GM12878 (cell line): ENCODE measurements around the gene BCHE. TPM values are rescaled to one million over a fixed set of nuclear protein-coding genes. Genes with fewer than 3 reads are reported as not detected.
A peak's percentile ranks its signal among the peaks of the same experiment; 100 is the strongest.

Source experiments
- ATAC-seq: fragments of 200-7000 bp; cut with Tn5 transposase; 3 replicates; pipeline ENCODE4 v1.9.1; 2020; ENCODE audit warnings: mild to moderate bottlenecking, moderate library complexity
- BruUV-seq: library from RNA; stranded (reverse); fragments of 400-500 nt; replicated peaks from 2 replicates; lab custom pipeline; 2021; lab: Mats Ljungman, UMichigan
- CTCF ChIA-PET: fragments of 300-600 bp; sonication (Branson Sonifier 250); formaldehyde crosslinking; extraction: SDS; loops from one replicate; lab custom pipeline; 2021; ENCODE audit warnings: inconsistent platforms; lab: Yijun Ruan, JAX
- POLR2A ChIA-PET: fragments of 350-600 bp; formaldehyde crosslinking; extraction: SDS; loops from one replicate; lab custom pipeline; 2021; ENCODE audit warnings: inconsistent platforms; lab: Charles Lee
- RAD21 ChIA-PET: fragments of 300-600 bp; sonication (Branson Sonifier 250); formaldehyde crosslinking; loops from one replicate; lab custom pipeline; 2023; ENCODE audit warnings: antibody characterized with exemption; ENCODE audit not compliant: unreplicated experiment; lab: Charles Lee
- SMC1A ChIA-PET: fragments of 300-600 bp; sonication (Branson Sonifier 250); formaldehyde crosslinking; loops from one replicate; lab custom pipeline; 2023; ENCODE audit not compliant: unreplicated experiment, uncharacterized antibody; lab: Charles Lee
- DNase-seq: peaks from one replicate; pipeline ENCODE4 v3.0.0-alpha.2; 2011; ENCODE audit warnings: low read depth, low spot score
- FAIRE-seq: peaks from 3 replicates; lab custom pipeline; 2011; peaks lifted over from hg19 to GRCh38; lab: Jason Lieb, UNC
- H2AFZ ChIP-seq: 2 replicates; pipeline ENCODE4 v1.6.0; 2011; ENCODE audit warnings: low read depth, low read length, control low read depth; ENCODE audit not compliant: control insufficient read depth
- H3K27ac ChIP-seq: 2 replicates; pipeline ENCODE4 v1.5.1; 2011; ENCODE audit warnings: control low read depth; ENCODE audit not compliant: control insufficient read depth, insufficient read depth
- H3K27me3 ChIP-seq, 2 experiments: replicated peaks in 1 of 2; 2 replicates each; pipeline versions ENCODE4 v1.6.0 to v1.6.1; 2011; ENCODE audit warnings: low read length in 1 of 2; ENCODE audit not compliant: control insufficient read depth in 2 of 2, insufficient read depth in 2 of 2
- H3K36me3 ChIP-seq, 2 experiments: 2 replicates each; pipeline ENCODE4 v1.5.1; 2011; ENCODE audit warnings: low read length in 1 of 2; ENCODE audit not compliant: control insufficient read depth in 2 of 2, insufficient read depth in 2 of 2
- H3K4me1 ChIP-seq: 2 replicates; pipeline ENCODE4 v1.6.1; 2011; ENCODE audit warnings: mild to moderate bottlenecking, low read length, moderate library complexity, mixed read lengths; ENCODE audit not compliant: control insufficient read depth, insufficient read depth
- H3K4me2 ChIP-seq: 2 replicates; pipeline ENCODE4 v1.6.0; 2011; ENCODE audit warnings: control low read depth; ENCODE audit not compliant: control insufficient read depth, insufficient read depth
- H3K4me3 ChIP-seq: fragments of 200-600 bp; sonication (generic); 2 replicates; pipeline ENCODE4 v1.5.1; 2016
- H3K79me2 ChIP-seq: 2 replicates; pipeline ENCODE4 v1.6.0; 2011; ENCODE audit warnings: low read length; ENCODE audit not compliant: control insufficient read depth, insufficient read depth
- H3K9ac ChIP-seq: 2 replicates; pipeline ENCODE4 v1.8.0; 2011; ENCODE audit warnings: low read length, control low read depth, mixed read lengths; ENCODE audit not compliant: control insufficient read depth, insufficient read depth
- H3K9me3 ChIP-seq: replicated peaks from 3 replicates; pipeline ENCODE4 v1.5.1; 2011; ENCODE audit warnings: mild to moderate bottlenecking, low read length; ENCODE audit not compliant: control insufficient read depth, insufficient read depth
- H4K20me1 ChIP-seq: 2 replicates; pipeline ENCODE4 v1.6.0; 2011; ENCODE audit not compliant: control insufficient read depth, insufficient read depth
- CHD2 ChIP-seq: IDR thresholded peaks from 2 replicates; pipeline ENCODE4 v1.6.1; 2011; ENCODE audit warnings: low read depth, low read length, improper control_type of control experiment, borderline replicate concordance
- MTA2 ChIP-seq: fragments of 450-650 bp; IDR thresholded peaks from 2 replicates; pipeline ENCODE4 v1.6.1; 2016; ENCODE audit warnings: low read depth, mild to moderate bottlenecking, moderate library complexity
- NR2F1 ChIP-seq: fragments of 450-650 bp; conservative IDR thresholded peaks from 2 replicates; pipeline ENCODE4 v1.6.1; 2017; ENCODE audit warnings: mild to moderate bottlenecking
- POU2F2 ChIP-seq: IDR thresholded peaks from 3 replicates; pipeline ENCODE4 v1.6.1; 2011; ENCODE audit warnings: low read depth, mild to moderate bottlenecking, low read length, borderline replicate concordance
- RAD21 ChIP-seq: IDR thresholded peaks from 2 replicates; pipeline ENCODE4 v1.6.1; 2011; ENCODE audit warnings: mild to moderate bottlenecking, low read depth, low read length, moderate library complexity; ENCODE audit not compliant: insufficient read depth
- RB1 ChIP-seq: fragments of 450-650 bp; formaldehyde crosslinking; IDR thresholded peaks from 2 replicates; pipeline ENCODE4 v1.6.1; 2017; ENCODE audit warnings: mild to moderate bottlenecking, borderline replicate concordance
- SREBF2 ChIP-seq: IDR thresholded peaks from 2 replicates; pipeline ENCODE4 v1.6.1; 2012; ENCODE audit warnings: mild to moderate bottlenecking, low read length
- ZNF217 ChIP-seq: fragments of 450-650 bp; IDR thresholded peaks from 2 replicates; pipeline ENCODE4 v1.6.1; 2017; ENCODE audit warnings: antibody characterized with exemption, mild to moderate bottlenecking
- ZNF384 ChIP-seq: IDR thresholded peaks from 2 replicates; pipeline ENCODE4 v1.6.1; 2012; ENCODE audit warnings: low read depth, mild to moderate bottlenecking, low read length, improper control_type of control experiment, borderline replicate concordance
- ZNF592 ChIP-seq: fragments of 450-650 bp; IDR thresholded peaks from 2 replicates; pipeline ENCODE4 v1.6.1; 2017; ENCODE audit warnings: mild to moderate bottlenecking, moderate library complexity
- WGBS: methylation state at CpG from one replicate; pipeline ENCODE4 v1.1.6; 2016; ENCODE audit warnings: low lambda C conversion rate; ENCODE audit not compliant: insufficient replicate concordance, insufficient coverage; ENCODE audit errors: missing lambda C conversion rate; 5-methylcytosine and 5-hydroxymethylcytosine counted together
- in situ Hi-C: fragments of 300-500 bp; cut with MboI; formaldehyde crosslinking; loops from 9 replicates; pipeline ENCODE4 v1.14.3; 2018; ENCODE audit warnings: mixed read lengths
- intact Hi-C: fragments of 100-400 bp; cut with micrococcal nuclease; formaldehyde crosslinking; loops from one replicate; pipeline ENCODE4 v1.14.2; 2022; ENCODE audit not compliant: unreplicated experiment
- polyA plus RNA-seq, 11 experiments: library from polyadenylated mRNA; depleted of rRNA in 4 of 11; unstranded in 6 of 11; stranded (reverse) in 5 of 11; fragments of >200 nt; fragmentation: Nextera tagmentation in 4 of 11; fragmentation: Illumina TruSeq in 1 of 11; extraction: Ambion mirVana in 4 of 11; extraction: Trizol in 1 of 11; gene quantifications; 1 replicate in 1 of 11; 2 replicates in 10 of 11; pipeline versions ENCODE4 v1.2.1 to v1.2.3, GENCODE V29; 2011 to 2016; ENCODE audit warnings: inconsistent platforms in 2 of 11, missing spikeins in 2 of 11, low read depth in 1 of 11
- total RNA-seq, 4 experiments: library from RNA; depleted of rRNA in 3 of 4; stranded (reverse); fragments of >200 nt in 3 of 4; fragmentation: Illumina TruSeq in 1 of 4; extraction: Trizol in 1 of 4; gene quantifications; 2 replicates each; pipeline versions ENCODE4 v1.2.1 to v1.2.3, GENCODE V29; 2013 to 2021

The BCHE gene
- total and polyA plus RNA-seq, 10 of the 15 experiments (the other 5 are each of a cell fraction or from before 2014, with no cell fraction given), result 16.8 to 233 (median 29.3) TPM

- Histone ChIP-seq H3K9me3 (no peaks in the 10 kb centered on the region), H3K4me3 (no peak overlapping the region), H2AFZ (no peak overlapping the region), H3K27me3 (no peaks in the 10 kb centered on the region), H4K20me1 (no peaks in the 10 kb centered on the region), H3K27ac (no peak overlapping the region), H3K79me2 (no peaks in the 10 kb centered on the region), H3K9ac (no peak overlapping the region), H3K4me2 (no peak overlapping the region), H3K36me3 (no peaks in the 10 kb centered on the region), H3K4me1 (no peaks in the 10 kb centered on the region)
- ATAC-seq (peak; percentile 4), DNase-seq (no peak), FAIRE-seq (no peak)
- TF ChIP-seq ZNF217 (no peak), SREBF2 (no peak), ZNF384 (no peak), RB1 (0 out of 2 replicates have a peak, but pooled peaks have one; percentile 7), CHD2 (no peak), POU2F2 (no peak)
- BruUV-seq, result no TSS peak
- ChIA-PET SMC1A (interaction anchor here (1.5 to 1.8 kb wide), 2 partner anchors 14 to 22 kb away, joined by 3 to 5 read pairs; partner anchors contain the start of gene BCHE), POLR2A (no interaction called here), RAD21 (interaction anchor here (1.3 kb wide), 1 partner anchor 15 kb away, joined by 3 read pairs; no protein-coding TSS in a partner anchor), CTCF (no interaction called here)
- 0% methylated on average over 1 of the region's 1 CpG for WGBS
- intact Hi-C loops (no loop called here), in situ Hi-C loops (no loop called here)
Measured at GRCh38 chr3:165816209-165816608, 21.0 kb downstream of the BCHE start.

DNA sequence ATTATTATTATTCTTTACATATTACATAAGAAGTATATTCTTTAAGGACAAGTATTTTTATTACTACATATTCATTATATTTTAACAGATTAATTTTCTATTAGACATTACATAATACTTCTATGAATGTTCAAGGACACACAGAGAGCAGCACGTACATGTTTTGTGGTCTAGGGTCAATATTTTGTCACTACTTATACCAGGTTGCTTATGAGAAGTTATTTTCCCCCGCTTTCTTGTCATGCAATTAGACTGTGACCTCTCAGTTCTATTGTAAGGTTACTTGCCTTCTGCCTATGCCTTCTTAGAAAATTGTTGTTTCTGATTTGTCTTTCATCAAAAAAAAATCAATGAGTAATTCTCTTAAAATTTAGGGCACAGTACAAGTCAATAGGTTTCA lies 21.5 kb downstream of the BCHE start:
- no peak for FAIRE-seq
- intact Hi-C loops, result no loop called here
- CTCF ChIA-PET, result interaction anchor here (1.4 kb wide), 1 partner anchor 16 kb away, joined by 3 read pairs; no protein-coding TSS in a partner anchor
- TF ChIP-seq NR2F1, result peak; percentile 98
- peak; percentile 70; the same call in 1 of the 2 replicates for TF ChIP-seq MTA2
- no peak for TF ChIP-seq RAD21
- TF ChIP-seq ZNF592, result 0 out of 2 replicates have a peak, but pooled peaks have one; percentile 11

More for the DNA sequence above, 21.5 kb downstream of the BCHE start:
- peak; percentile 62 for ATAC-seq
- WGBS, result 27% methylated on average over 2 of the region's 2 CpGs
- H3K9me3 ChIP-seq, result no peaks in the 10 kb centered on the region
- no peak for DNase-seq
- no peaks in the 10 kb centered on the region for H3K4me1 ChIP-seq
- H3K36me3 ChIP-seq, result no peaks in the 10 kb centered on the region
- H3K4me2 ChIP-seq, result no peak overlapping the region
- H4K20me1 ChIP-seq, result no peaks in the 10 kb centered on the region
- H3K79me2 ChIP-seq, result no peaks in the 10 kb centered on the region
- ChIA-PET RAD21 (interaction anchor here (0.8 to 8.4 kb wide), 7 partner anchors 8 to 39 kb away, joined by 3 to 98 read pairs (median 4); partner anchors contain the start of gene BCHE), SMC1A (interaction anchor here (0.7 to 3.1 kb wide), 5 partner anchors 12 to 171 kb away, joined by 4 to 24 read pairs (median 13); partner anchors contain the start of gene BCHE), POLR2A (interaction anchor here (0.7 to 1.9 kb wide), 5 partner anchors 11 to 25 kb away, joined by 3 to 10 read pairs (median 3); no protein-coding TSS in a partner anchor)
- H3K27me3 ChIP-seq, result no peaks in the 10 kb centered on the region
- BruUV-seq, result no TSS peak
- no peak overlapping the region for H2AFZ ChIP-seq
- no peak overlapping the region for H3K27ac ChIP-seq
- H3K4me3 ChIP-seq, result no peak overlapping the region
- H3K9ac ChIP-seq, result no peak overlapping the region
- in situ Hi-C loops, result no loop called here
